ENCODE results near the gene ONECUT3. TPM values are rescaled to one million over a fixed set of nuclear protein-coding genes. Genes with fewer than 3 reads are reported as not detected.

Gene ONECUT3
- total and polyA plus RNA-seq, 8 donors: 0.06 to 0.08 (median 0.07) TPM; not detected in 2

- Histone ChIP-seq H3K9me3 (peaks cover 0 to 10% of the 10 kb centered on the region in 2 donors), H3K27me3 (peaks cover 6 to 85% of the 10 kb centered on the region in 2 donors), H3K4me3 (no peak overlapping the region), H3K27ac (no peak overlapping the region), H3K4me1 (peaks cover 0 to 6% of the 10 kb centered on the region in 2 donors), H3K36me3 (no peaks in the 10 kb centered on the region)
- ATAC-seq (no peak), DNase-seq (no peak)
- TF ChIP-seq, protein P1, sequence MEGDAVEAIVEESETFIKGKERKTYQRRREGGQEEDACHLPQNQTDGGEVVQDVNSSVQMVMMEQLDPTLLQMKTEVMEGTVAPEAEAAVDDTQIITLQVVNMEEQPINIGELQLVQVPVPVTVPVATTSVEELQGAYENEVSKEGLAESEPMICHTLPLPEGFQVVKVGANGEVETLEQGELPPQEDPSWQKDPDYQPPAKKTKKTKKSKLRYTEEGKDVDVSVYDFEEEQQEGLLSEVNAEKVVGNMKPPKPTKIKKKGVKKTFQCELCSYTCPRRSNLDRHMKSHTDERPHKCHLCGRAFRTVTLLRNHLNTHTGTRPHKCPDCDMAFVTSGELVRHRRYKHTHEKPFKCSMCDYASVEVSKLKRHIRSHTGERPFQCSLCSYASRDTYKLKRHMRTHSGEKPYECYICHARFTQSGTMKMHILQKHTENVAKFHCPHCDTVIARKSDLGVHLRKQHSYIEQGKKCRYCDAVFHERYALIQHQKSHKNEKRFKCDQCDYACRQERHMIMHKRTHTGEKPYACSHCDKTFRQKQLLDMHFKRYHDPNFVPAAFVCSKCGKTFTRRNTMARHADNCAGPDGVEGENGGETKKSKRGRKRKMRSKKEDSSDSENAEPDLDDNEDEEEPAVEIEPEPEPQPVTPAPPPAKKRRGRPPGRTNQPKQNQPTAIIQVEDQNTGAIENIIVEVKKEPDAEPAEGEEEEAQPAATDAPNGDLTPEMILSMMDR (IDR thresholded peaks at IDR 0.05): no peak
- intact Hi-C loops (cut with DNase I): no loop called here
These were observed 33.4 kb downstream of the ONECUT3 start for GRCh38 chr19:1786668-1787067.

- Histone ChIP-seq H3K4me1 (peaks cover 0 to 6% of the 10 kb centered on the region in 2 donors), H3K27ac (no peak overlapping the region), H3K4me3 (no peak overlapping the region), H3K36me3 (no peaks in the 10 kb centered on the region), H3K9me3 (peaks cover 0 to 5% of the 10 kb centered on the region in 2 donors), H3K27me3 (peaks cover 4 to 85% of the 10 kb centered on the region in 2 donors)
- ATAC-seq (no peak), DNase-seq (no peak)
- intact Hi-C loops (cut with DNase I): no loop called here
- TF ChIP-seq, protein P1 (IDR thresholded peaks at IDR 0.05): no peak
These were observed 33.8 kb downstream of the ONECUT3 start for GRCh38 chr19:1787116-1787515.

DNA sequence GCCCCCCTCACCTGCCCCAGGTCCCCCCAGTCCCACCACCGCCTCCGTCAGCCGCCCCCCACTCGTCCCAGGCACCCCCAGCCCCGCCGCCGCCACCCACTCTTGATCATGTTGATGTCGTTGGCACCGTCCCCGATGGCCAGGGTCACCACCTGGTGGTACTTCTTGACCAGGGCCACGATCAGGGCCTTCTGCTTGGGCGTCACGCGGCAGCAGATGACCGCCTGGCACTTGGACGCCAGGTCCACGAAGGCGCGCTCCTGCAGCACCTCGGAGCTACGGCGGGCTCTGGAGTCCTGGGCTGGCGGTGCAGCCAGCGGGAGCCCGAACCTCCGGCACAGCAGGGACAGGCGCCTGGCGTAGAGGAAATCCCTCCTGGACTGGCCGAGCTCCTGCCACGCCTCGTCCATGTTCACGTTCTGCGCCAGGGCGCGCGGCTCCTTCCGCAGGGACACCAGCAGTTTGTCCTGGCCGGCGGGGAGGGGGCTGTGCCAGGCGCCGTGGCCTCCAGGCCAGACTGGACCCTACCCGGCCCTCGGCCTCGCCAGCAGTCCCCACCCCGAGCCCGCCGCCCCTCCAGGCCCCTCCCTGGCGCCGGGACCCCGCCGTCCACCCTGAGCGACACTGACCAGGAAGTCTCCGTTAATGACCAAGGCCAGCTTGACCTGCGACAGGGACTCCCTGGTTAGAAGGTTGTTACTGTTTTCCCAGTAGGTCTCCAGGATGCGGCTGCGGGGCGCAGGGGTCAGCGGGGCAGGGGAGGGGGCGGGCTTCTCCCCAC, 36.1 kb downstream of the ONECUT3 start:
- peaks cover 0 to 3% of the 10 kb centered on the region in 2 donors for H3K9me3 ChIP-seq
- no peaks in the 10 kb centered on the region for H3K36me3 ChIP-seq
- H3K27me3 ChIP-seq: peaks cover 0 to 76% of the 10 kb centered on the region in 2 donors
- no peak overlapping the region for H3K4me3 ChIP-seq
- intact Hi-C loops (cut with DNase I): no loop called here
- TF ChIP-seq, protein P1 (IDR thresholded peaks at IDR 0.05): no peak
- H3K4me1 ChIP-seq: peaks cover 0 to 6% of the 10 kb centered on the region in 2 donors
- no peak overlapping the region for H3K27ac ChIP-seq
- DNase-seq (no peak), ATAC-seq (peak; percentile 25)

DNA sequence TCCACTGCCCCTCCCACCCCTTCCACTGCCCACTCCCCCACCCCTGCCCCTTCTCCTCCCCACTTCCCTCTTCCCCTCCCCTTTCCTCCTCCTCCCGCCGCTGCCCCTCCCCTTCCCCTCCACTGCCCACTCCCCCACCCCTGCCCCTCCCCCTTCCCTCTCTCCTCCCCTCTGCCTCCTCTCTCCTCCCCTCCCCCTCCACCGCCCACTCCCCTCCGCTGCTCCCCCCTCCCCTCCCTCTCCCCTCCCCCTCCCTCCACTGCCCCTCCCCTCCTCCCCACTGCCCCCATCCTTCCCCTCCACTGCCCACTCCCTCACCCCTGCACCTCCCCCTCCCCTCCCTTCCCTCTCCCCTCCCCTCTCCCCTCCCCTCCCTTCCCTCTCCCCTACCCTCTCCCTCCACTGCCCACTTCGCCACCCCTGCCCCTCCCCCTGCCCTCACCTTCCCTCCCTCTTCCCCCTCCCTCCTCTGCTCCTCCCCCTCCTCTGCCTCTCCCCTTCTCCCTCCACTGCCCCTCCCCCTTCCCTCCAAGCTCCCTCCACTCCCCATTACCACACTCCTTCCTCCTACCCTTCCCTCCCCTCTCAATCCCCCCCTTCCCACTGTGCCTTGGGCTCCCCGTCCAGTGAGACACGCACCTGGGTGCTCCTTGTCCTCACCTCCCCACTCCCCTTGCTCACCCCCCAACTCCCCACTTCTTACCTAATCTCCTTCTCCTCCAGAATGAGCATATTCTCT, 36.9 kb downstream of the ONECUT3 start:
- peaks cover 0 to 76% of the 10 kb centered on the region in 2 donors for H3K27me3 ChIP-seq
- intact Hi-C loops (cut with DNase I): no loop called here
- ATAC-seq: no peak
- H3K4me3 ChIP-seq: no peak overlapping the region
- no peak for DNase-seq
- H3K36me3 ChIP-seq: no peaks in the 10 kb centered on the region
- peaks cover 0 to 6% of the 10 kb centered on the region in 2 donors for H3K4me1 ChIP-seq
- TF ChIP-seq, protein P1 (IDR thresholded peaks at IDR 0.05): no peak
- H3K9me3 ChIP-seq: peaks cover 0 to 3% of the 10 kb centered on the region in 2 donors
- H3K27ac ChIP-seq: no peak overlapping the region

DNA sequence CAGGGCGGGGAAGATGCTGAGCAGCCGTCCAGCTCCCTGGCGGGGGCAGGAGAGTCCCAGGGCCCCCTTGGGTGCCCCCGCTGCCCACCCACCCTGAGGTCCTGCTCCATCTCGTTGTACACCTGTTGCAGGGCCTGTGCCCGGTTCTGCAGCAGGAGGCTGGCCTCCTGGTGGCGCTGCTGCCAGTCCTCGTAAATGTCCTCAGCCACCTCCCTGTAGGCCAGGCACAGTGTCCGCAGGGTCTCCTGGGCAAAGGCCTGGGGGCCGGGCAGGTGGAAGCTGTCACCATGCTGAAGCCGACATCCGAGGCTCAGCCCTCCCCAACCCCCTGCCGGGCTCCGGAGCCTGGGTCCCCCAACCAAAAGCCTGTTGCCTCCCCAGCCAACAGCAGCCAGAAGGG, 38.6 kb downstream of the ONECUT3 start:
- H3K27me3 ChIP-seq: peaks cover 9 to 75% of the 10 kb centered on the region in 2 donors
- DNase-seq (no peak), ATAC-seq (no peak)
- H3K27ac ChIP-seq: no peak overlapping the region
- H3K4me1 ChIP-seq: peaks cover 0 to 10% of the 10 kb centered on the region in 2 donors
- H3K36me3 ChIP-seq: no peaks in the 10 kb centered on the region
- no peak overlapping the region for H3K4me3 ChIP-seq
- H3K9me3 ChIP-seq: peaks cover 0 to 3% of the 10 kb centered on the region in 2 donors
- intact Hi-C loops (cut with DNase I): no loop called here
- TF ChIP-seq, protein P1 (IDR thresholded peaks at IDR 0.05): no peak

Measured in left lung (tissue), 10 donors.